ENCODE results near the gene CREB3L1. TPM values are rescaled to one million over a fixed set of nuclear protein-coding genes. Genes with fewer than 3 reads are reported as not detected.
A peak's percentile ranks its signal among the peaks of the same experiment; 100 is the strongest.

Gene CREB3L1
- total and polyA plus RNA-seq, 2 experiments from 2014 or later: 8.5 to 10.4 TPM

DNA sequence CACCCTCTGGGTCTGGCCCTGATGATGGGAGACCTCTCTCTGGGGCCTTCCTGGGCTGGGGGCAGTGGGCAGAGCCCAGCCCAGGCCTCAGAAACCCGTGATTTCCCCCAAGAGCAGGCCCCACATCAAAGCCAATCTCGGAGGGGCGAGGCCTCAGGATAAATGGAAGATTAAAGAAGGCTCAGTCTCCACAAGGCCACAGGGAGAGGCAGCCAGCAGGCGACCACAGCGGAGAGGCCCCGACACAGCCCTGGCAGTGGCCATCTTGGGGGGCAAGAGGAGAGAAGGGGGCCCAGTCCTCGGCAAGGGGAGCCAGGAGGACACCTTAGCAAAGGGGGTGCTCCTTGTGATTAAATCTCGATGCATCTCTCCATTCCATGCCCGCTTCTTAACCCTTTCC, 12.5 kb upstream of the CREB3L1 start:
- H3K36me3 Mint-ChIP-seq (ENCODE audit: low read depth): no peaks in the 10 kb centered on the region
- Histone ChIP-seq H2AFZ (peak overlapping the region; percentile 76; the same call in 1 of the 2 replicates), H3K27me3 (ENCODE audit: insufficient read depth) (no peaks in the 10 kb centered on the region), H3K4me2 (no peak overlapping the region), H3K79me2 (replicated peaks; ENCODE audit: insufficient read depth) (no peaks in the 10 kb centered on the region), H4K20me1 (replicated peaks; ENCODE audit: insufficient read depth) (no peaks in the 10 kb centered on the region), H3K4me3 (no peak overlapping the region), H3K9me2 (ENCODE audit: insufficient read depth) (no peaks in the 10 kb centered on the region), H3K4me1 (ENCODE audit: insufficient read depth) (no peaks in the 10 kb centered on the region; the same call in 1 of the 2 replicates), H3K27ac (ENCODE audit: low read depth) (no peak overlapping the region), H3F3A (replicated peaks; ENCODE audit: low read depth) (no peaks in the 10 kb centered on the region), H3K36me3 (ENCODE audit: insufficient read depth) (no peaks in the 10 kb centered on the region)
- no peak for TF ChIP-seq JUNB (IDR thresholded peaks at IDR 0.05; ENCODE audit: unreplicated experiment)
- TF ChIP-seq CREB1 (CRISPR knock-in tag; IDR thresholded peaks at IDR 0.05; ENCODE audit: low read depth): no peak
- TF ChIP-seq ETS1 (IDR thresholded peaks at IDR 0.05): no peak
- TF ChIP-seq STAT1 (IDR thresholded peaks at IDR 0.05; ENCODE audit: unreplicated experiment): no peak
- no peak for TF ChIP-seq NANOG (IDR thresholded peaks at IDR 0.05; ENCODE audit: borderline replicate concordance)
- TF ChIP-seq, protein P1, sequence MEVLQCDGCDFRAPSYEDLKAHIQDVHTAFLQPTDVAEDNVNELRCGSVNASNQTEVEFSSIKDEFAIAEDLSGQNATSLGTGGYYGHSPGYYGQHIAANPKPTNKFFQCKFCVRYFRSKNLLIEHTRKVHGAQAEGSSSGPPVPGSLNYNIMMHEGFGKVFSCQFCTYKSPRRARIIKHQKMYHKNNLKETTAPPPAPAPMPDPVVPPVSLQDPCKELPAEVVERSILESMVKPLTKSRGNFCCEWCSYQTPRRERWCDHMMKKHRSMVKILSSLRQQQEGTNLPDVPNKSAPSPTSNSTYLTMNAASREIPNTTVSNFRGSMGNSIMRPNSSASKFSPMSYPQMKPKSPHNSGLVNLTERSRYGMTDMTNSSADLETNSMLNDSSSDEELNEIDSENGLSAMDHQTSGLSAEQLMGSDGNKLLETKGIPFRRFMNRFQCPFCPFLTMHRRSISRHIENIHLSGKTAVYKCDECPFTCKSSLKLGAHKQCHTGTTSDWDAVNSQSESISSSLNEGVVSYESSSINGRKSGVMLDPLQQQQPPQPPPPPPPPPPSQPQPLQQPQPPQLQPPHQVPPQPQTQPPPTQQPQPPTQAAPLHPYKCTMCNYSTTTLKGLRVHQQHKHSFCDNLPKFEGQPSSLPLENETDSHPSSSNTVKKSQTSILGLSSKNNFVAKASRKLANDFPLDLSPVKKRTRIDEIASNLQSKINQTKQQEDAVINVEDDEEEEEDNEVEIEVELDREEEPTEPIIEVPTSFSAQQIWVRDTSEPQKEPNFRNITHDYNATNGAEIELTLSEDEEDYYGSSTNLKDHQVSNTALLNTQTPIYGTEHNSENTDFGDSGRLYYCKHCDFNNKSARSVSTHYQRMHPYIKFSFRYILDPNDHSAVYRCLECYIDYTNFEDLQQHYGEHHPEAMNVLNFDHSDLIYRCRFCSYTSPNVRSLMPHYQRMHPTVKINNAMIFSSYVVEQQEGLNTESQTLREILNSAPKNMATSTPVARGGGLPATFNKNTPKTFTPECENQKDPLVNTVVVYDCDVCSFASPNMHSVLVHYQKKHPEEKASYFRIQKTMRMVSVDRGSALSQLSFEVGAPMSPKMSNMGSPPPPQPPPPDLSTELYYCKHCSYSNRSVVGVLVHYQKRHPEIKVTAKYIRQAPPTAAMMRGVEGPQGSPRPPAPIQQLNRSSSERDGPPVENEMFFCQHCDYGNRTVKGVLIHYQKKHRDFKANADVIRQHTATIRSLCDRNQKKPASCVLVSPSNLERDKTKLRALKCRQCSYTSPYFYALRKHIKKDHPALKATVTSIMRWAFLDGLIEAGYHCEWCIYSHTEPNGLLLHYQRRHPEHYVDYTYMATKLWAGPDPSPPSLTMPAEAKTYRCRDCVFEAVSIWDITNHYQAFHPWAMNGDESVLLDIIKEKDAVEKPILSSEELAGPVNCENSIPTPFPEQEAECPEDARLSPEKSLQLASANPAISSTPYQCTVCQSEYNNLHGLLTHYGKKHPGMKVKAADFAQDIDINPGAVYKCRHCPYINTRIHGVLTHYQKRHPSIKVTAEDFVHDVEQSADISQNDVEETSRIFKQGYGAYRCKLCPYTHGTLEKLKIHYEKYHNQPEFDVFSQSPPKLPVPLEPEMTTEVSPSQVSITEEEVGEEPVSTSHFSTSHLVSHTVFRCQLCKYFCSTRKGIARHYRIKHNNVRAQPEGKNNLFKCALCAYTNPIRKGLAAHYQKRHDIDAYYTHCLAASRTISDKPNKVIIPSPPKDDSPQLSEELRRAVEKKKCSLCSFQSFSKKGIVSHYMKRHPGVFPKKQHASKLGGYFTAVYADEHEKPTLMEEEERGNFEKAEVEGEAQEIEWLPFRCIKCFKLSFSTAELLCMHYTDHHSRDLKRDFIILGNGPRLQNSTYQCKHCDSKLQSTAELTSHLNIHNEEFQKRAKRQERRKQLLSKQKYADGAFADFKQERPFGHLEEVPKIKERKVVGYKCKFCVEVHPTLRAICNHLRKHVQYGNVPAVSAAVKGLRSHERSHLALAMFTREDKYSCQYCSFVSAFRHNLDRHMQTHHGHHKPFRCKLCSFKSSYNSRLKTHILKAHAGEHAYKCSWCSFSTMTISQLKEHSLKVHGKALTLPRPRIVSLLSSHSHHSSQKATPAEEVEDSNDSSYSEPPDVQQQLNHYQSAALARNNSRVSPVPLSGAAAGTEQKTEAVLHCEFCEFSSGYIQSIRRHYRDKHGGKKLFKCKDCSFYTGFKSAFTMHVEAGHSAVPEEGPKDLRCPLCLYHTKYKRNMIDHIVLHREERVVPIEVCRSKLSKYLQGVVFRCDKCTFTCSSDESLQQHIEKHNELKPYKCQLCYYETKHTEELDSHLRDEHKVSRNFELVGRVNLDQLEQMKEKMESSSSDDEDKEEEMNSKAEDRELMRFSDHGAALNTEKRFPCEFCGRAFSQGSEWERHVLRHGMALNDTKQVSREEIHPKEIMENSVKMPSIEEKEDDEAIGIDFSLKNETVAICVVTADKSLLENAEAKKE (CRISPR knock-in tag; IDR thresholded peaks at IDR 0.05): no peak
- no peak for TF ChIP-seq ZNF331 (CRISPR knock-in tag; IDR thresholded peaks at IDR 0.05; ENCODE audit: low read depth)
- no peak for TF ChIP-seq REST (IDR thresholded peaks at IDR 0.05; ENCODE audit: unreplicated experiment)
- no peak for TF ChIP-seq POLR2AphosphoS5 (IDR thresholded peaks at IDR 0.05; ENCODE audit: low read depth)
- no peak for TF ChIP-seq EZH2 (IDR thresholded peaks at IDR 0.05; ENCODE audit: low read depth, unreplicated experiment)
- TF ChIP-seq, protein P2, sequence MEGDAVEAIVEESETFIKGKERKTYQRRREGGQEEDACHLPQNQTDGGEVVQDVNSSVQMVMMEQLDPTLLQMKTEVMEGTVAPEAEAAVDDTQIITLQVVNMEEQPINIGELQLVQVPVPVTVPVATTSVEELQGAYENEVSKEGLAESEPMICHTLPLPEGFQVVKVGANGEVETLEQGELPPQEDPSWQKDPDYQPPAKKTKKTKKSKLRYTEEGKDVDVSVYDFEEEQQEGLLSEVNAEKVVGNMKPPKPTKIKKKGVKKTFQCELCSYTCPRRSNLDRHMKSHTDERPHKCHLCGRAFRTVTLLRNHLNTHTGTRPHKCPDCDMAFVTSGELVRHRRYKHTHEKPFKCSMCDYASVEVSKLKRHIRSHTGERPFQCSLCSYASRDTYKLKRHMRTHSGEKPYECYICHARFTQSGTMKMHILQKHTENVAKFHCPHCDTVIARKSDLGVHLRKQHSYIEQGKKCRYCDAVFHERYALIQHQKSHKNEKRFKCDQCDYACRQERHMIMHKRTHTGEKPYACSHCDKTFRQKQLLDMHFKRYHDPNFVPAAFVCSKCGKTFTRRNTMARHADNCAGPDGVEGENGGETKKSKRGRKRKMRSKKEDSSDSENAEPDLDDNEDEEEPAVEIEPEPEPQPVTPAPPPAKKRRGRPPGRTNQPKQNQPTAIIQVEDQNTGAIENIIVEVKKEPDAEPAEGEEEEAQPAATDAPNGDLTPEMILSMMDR (conservative IDR thresholded peaks at IDR 0.05; ENCODE audit: low read depth in 2 of 2): no peak
- TF ChIP-seq ZNF114 (CRISPR knock-in tag; IDR thresholded peaks at IDR 0.05): no peak
- no peak for TF ChIP-seq EZH2phosphoT487 (IDR thresholded peaks at IDR 0.05; ENCODE audit: unreplicated experiment)
- DNase-seq (ENCODE audit: low spot score): no peak
- H3K27me3 Mint-ChIP-seq (ENCODE audit: insufficient read depth, low read depth, poor library complexity): peaks cover 7% of the 10 kb centered on the region
- H3K4me1 Mint-ChIP-seq: peaks cover 11% of the 10 kb centered on the region
- H3K27ac Mint-ChIP-seq: no peak overlapping the region
- H3K4me3 Mint-ChIP-seq: no peak overlapping the region
- H3K9me3 Mint-ChIP-seq: no peaks in the 10 kb centered on the region
- peak; percentile 44 for ATAC-seq

All from GM23338 (cell line).